Motor neuron (in vitro differentiated cells): Measurements from ENCODE around the gene MRPS18A. TPM values are rescaled to one million over a fixed set of nuclear protein-coding genes. Genes with fewer than 3 reads are reported as not detected.
A peak's percentile ranks its signal among the peaks of the same experiment; 100 is the strongest.

Experiments
- ATAC-seq, 8 experiments: fragments of 200-7000 bp; cut with Tn5 transposase; replicated peaks in 6 of 8; 2 replicates each; pipeline ENCODE4 v1.8.0; 2021; ENCODE audit warnings: mild to moderate bottlenecking in 8 of 8, moderate library complexity in 8 of 8
- H3K27ac ChIP-seq, 2 donors: fragments of 250-450 bp; sonication (Bioruptor Pico); 2 replicates each; pipeline ENCODE4 v1.9.0; 2021; ENCODE audit warnings: antibody characterized with exemption in 2 of 2, mild to moderate bottlenecking in 2 of 2, moderate library complexity in 1 of 2
- H3K4me1 ChIP-seq, 2 donors: fragments of 250-450 bp; sonication (Bioruptor Pico); replicated peaks in 1 of 2; 2 replicates each; pipeline ENCODE4 v1.6.1; 2021; ENCODE audit warnings: antibody characterized with exemption in 2 of 2, mild to moderate bottlenecking in 2 of 2, moderate library complexity in 1 of 2
- H3K4me3 ChIP-seq, 5 donors: fragments of 250-450 bp; sonication (Bioruptor Pico); 2 replicates each; pipeline ENCODE4 v1.9.0; 2021; ENCODE audit warnings: antibody characterized with exemption in 5 of 5, mild to moderate bottlenecking in 5 of 5, moderate library complexity in 4 of 5
- WGBS, 10 experiments: fragments of 450-650 bp; shearing (Covaris generic); methylation state at CpG; one replicate each; pipeline ENCODE4 v1.0.0; 2022; 5-methylcytosine and 5-hydroxymethylcytosine counted together
- in situ Hi-C, 9 experiments: fragments of 400-800 bp; cut with MboI; loops; one replicate each; pipeline ENCODE4 v1.15.0; 2021; ENCODE audit warnings: low sequenced_read_pairs in 9 of 9, low pct_unique_long_range_greater_than_20kb in 2 of 9; ENCODE audit not compliant: unreplicated experiment in 9 of 9
- total RNA-seq, 8 experiments: library from RNA; unstranded; fragments of 300-600 nt; gene quantifications; 2 replicates each; pipeline versions ENCODE4 v1.2.3 to v1.2.4, GENCODE V29; 2022

MRPS18A gene
- total RNA-seq, 8 experiments from 2014 or later: 28.8 to 98.9 (median 56.5) TPM

DNA sequence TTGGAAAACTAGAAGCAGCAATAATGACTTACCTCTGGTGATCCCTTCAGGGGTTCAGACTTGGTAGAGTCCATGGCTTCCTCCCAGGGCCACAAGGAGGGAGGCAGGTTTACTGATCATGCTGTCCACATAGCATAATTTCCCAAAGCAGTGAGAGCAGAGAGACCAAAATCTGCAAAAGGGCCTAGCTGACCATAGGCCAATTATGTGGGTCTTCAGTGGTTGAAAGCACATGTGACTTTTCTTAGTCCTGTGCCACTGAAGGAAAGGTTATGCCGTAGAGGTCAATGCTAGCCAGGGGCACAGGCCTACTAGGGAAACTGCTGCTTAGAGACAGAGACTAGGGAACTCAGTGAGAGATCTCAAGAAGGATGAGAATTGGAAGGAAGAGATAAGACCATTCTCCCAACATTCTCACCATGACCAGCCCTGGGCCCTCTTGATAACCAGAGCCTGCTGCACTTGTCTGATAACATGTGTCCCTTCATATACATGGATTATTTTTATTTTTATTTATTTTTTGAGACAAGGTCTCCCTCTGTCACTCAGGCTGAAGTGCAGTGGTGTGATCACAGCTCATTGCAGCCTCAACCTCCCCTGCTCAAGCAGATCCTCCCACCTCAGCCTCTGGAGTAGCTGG lies 56.5 kb downstream of the MRPS18A start:
- no peak overlapping the region for H3K27ac ChIP-seq
- no peak for ATAC-seq
- peaks cover 23 to 26% of the 10 kb centered on the region in 2 donors for H3K4me1 ChIP-seq
- no peak overlapping the region for H3K4me3 ChIP-seq
- in situ Hi-C loops: no loop called here
- 50 to 100% (median 86%) methylated on average over 1 of the region's 1 CpG; no CpG with 5 or more reads in 5 of the 10 experiments for WGBS, 10 experiments

DNA sequence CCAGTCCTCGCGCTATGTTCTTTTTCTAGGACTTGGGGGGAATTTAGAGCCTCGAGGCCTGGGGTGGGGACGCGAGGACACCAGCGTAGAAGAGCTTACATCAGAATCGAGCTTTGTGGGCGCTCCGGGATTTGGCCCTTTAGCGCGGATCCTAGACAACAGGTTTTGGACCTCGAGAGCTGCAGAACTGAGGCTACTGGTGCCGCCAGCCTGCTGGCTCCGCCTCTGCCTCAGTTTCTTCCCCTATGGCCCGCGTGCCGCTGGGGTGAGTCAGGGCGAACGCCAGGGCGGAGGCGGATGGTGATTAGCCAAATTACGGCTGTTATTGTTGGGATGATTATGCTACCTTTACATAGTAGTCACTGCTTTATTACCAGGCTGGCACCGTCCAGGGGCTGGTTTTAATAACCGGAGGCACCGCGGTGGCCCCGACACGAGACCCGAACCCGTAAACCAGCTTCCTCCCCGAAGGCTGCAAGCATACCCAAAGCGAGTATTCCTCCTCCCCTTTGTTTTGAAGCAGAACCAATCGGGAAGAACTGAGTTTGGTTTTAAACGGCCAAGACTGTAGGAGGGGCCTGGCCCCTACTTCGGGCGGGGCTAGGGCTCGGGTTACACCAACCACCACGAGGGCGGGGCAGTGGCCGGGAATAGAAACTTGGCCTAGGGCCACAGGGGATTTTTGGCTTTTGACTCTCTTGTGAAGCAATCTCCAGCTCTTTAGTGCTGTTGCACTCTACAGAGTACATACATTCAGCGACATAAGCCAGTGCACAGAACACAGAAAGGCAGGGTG lies 57.9 kb downstream of the MRPS18A start:
- peak; percentile 56 to 83 (median 66) for ATAC-seq
- Histone ChIP-seq H3K4me3 (peak overlapping the region; percentile 77 to 97 (median 87)), H3K27ac (peak overlapping the region; percentile 90 to 91), H3K4me1 (peaks cover 21 to 23% of the 10 kb centered on the region in 2 donors)
- 0 to 10% (median 0%) methylated on average over 2 to 22 of the region's 41 CpGs; no CpG with 5 or more reads in 3 of the 10 experiments for WGBS, 10 experiments
- in situ Hi-C loops: no loop called here

DNA sequence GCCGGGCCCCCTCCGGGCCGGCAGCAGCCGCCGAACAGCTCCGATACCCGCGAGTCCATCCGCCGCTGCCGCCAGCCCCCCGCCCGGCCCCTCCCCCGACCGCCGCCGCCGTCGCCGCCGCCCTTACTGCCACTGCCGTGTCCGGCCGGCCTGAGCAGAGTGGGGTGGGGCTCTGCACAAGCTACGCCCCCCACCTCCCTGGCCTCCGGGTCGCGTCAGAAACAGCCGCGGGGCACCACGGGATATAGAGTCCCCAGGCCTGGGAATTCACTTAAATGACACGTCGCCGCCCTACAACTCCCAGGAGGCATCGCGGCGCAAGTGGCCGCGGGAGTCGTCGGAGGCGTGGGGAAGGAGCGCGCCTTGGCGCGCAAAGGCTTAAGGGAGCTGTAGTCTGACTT lies 58.5 kb downstream of the MRPS18A start, which contains the start of gene GTPBP2:
Gene GTPBP2 (minus strand): TSS at position 161 of the 401 bp plus-strand sequence. CDS start 102 bp downstream, at position 59.
- peaks cover 21 to 23% of the 10 kb centered on the region in 2 donors for H3K4me1 ChIP-seq
- in situ Hi-C loops: no loop called here
- no CpG with 5 or more reads among the region's 46 CpGs for WGBS, 10 experiments
- peak within 1 kb of the TSS; percentile 90 to 93 for H3K27ac ChIP-seq
- ATAC-seq: peak; percentile 69 to 89 (median 84)
- peak within 1 kb of the TSS; percentile 77 to 97 (median 87) for H3K4me3 ChIP-seq

GRCh38 chr6:43628393-43629103 lies 59.0 kb downstream of the MRPS18A start:
- peak; percentile 1 to 36 (median 25) for ATAC-seq
- in situ Hi-C loops: no loop called here
- Histone ChIP-seq H3K27ac (peak overlapping the region; percentile 89 to 93), H3K4me3 (peak overlapping the region; percentile 77 to 97 (median 87)), H3K4me1 (peaks cover 21 to 23% of the 10 kb centered on the region in 2 donors)
- 0 to 42% (median 11%) methylated on average over 1 to 13 of the region's 25 CpGs; no CpG with 5 or more reads in 4 of the 10 experiments for WGBS, 10 experiments

- in situ Hi-C loops: no loop called here
- peak overlapping the region; percentile 89 to 93 for H3K27ac ChIP-seq
- peak in 7 of 8 experiments; percentile 2 to 52 (median 31) for ATAC-seq
- WGBS, 10 experiments: 13 to 100% (median 74%) methylated on average over 1 to 5 of the region's 5 CpGs
- peak overlapping the region in 4 of 5 donors; percentile 1 to 87 (median 82) for H3K4me3 ChIP-seq
- H3K4me1 ChIP-seq: peaks cover 21 to 23% of the 10 kb centered on the region in 2 donors
These were observed 60.4 kb downstream of the MRPS18A start for GRCh38 chr6:43627008-43627825.

- no peak overlapping the region for H3K27ac ChIP-seq
- peaks cover 21 to 22% of the 10 kb centered on the region in 2 donors for H3K4me1 ChIP-seq
- H3K4me3 ChIP-seq: no peak overlapping the region
- WGBS, 10 experiments: 83 to 100% (median 97%) methylated on average over 1 to 10 of the region's 16 CpGs; no CpG with 5 or more reads in 2 of the 10 experiments
- in situ Hi-C loops: no loop called here
- ATAC-seq: no peak
These were observed 62.1 kb downstream of the MRPS18A start for GRCh38 chr6:43625393-43625992.

DNA sequence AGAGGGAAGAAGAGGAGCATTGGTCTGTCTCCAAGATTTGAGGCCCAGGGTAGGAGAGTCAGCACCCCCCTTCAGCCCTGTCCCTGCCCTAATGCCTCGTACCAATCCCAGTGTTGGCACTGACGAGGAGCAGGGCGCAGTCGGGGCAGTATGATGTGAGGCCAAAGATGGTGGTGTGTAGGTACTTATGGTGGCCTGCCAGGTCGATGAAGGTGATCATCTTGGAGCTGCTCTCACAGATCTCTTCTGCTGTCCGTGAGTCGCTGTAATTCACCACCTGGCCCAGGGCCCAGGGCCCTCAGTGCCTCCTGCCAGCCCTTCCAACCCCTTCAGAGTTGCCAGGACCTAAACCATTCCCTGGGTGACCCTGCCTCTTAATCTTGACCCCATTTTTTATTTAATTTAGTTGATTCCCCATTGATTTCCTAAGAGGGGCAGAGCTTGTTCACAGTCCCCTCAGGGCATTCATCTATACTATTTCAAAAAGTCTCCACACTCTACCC lies 62.8 kb downstream of the MRPS18A start:
- no peak for ATAC-seq
- Histone ChIP-seq H3K27ac (no peak overlapping the region), H3K4me1 (peaks cover 16 to 18% of the 10 kb centered on the region in 2 donors), H3K4me3 (no peak overlapping the region)
- 88 to 100% (median 100%) methylated on average over 2 to 3 of the region's 7 CpGs; no CpG with 5 or more reads in 5 of the 10 experiments for WGBS, 10 experiments
- in situ Hi-C loops: no loop called here

DNA sequence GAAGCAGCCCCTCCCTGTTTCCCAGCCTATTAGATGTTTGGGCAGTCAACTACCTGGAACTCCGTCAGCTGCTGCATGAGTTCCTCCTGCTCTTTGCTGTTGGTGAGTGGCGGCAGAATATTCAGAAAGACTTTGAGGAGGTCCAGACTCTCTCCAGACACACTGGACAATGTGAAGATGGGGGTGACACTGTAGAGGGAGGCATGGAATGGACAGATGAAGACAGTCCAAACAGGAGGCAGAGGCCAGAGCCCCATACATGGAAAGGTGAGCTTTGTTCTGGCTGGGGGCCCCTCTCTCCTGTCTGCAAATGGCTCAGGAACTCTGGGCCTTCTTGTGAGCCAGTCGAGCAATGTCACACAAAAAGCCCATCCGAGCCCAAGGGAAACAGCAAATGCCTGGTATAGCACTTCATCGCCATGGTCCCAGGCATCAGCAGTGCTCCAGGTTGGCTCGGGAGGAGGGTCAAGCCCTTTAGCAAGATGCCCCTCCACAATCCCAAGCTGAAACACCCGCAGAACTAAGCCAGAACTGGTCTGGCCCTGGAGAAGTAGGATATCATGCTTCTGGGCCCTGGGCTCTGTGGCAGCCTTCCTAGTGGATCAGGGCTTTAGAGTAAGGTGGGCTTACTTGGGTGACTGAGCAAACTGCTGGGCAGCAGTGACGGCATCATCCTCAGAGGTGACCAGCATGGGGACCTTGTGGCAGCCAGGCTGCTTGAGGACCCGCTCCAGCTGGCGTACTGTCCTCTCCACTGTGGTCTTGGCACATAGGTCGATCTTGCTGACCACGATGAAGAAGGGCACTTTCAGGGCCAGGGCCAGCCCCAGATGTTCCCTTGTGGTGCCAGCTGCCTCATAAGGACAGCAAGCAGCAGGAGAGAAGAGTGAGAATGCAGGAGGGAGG lies 63.5 kb downstream of the MRPS18A start:
- Histone ChIP-seq H3K4me3 (no peak overlapping the region), H3K4me1 (peaks cover 16 to 18% of the 10 kb centered on the region in 2 donors), H3K27ac (no peak overlapping the region)
- in situ Hi-C loops: no loop called here
- WGBS, 10 experiments: 95 to 100% (median 100%) methylated on average over 1 to 4 of the region's 12 CpGs; no CpG with 5 or more reads in 5 of the 10 experiments
- no peak for ATAC-seq

- in situ Hi-C loops: no loop called here
- 87 to 100% (median 98%) methylated on average over 1 to 10 of the region's 10 CpGs; no CpG with 5 or more reads in 4 of the 10 experiments for WGBS, 10 experiments
- no peak overlapping the region for H3K4me3 ChIP-seq
These were observed 65.0 kb downstream of the MRPS18A start for GRCh38 chr6:43622541-43622940.

GRCh38 chr6:43621836-43622180 lies 65.8 kb downstream of the MRPS18A start:
- in situ Hi-C loops: no loop called here
- Histone ChIP-seq H3K4me1 (peaks cover 4% of the 10 kb centered on the region in 2 donors), H3K27ac (no peak overlapping the region), H3K4me3 (no peak overlapping the region)
- peak in 1 of 8 experiments; percentile 4 for ATAC-seq
- 87 to 98% (median 93%) methylated on average over 2 to 8 of the region's 10 CpGs; no CpG with 5 or more reads in 5 of the 10 experiments for WGBS, 10 experiments

More at GRCh38 chr6:43622541-43622940, 65.0 kb downstream of the MRPS18A start:
- H3K4me1 ChIP-seq: peaks cover 8 to 12% of the 10 kb centered on the region in 2 donors
- H3K27ac ChIP-seq: no peak overlapping the region
- no peak for ATAC-seq
